K562 (cell line): ENCODE measurements around the gene ANXA8. TPM values are rescaled to one million over a fixed set of nuclear protein-coding genes. Genes with fewer than 3 reads are reported as not detected.
"Not testable (repeated sequence)": the region's sequence is repeated elsewhere in the genome, so short reads cannot be mapped to it uniquely, and the experiment has no call there.

Experiments
- ATAC-seq: fragments of 200-7000 bp; cut with Tn5 transposase; 3 replicates; pipeline ENCODE4 v1.9.1; 2020; ENCODE audit warnings: moderate library complexity
- BruUV-seq: library from RNA; stranded (reverse); fragments of 400-500 nt; replicated peaks from 2 replicates; lab custom pipeline; 2021; lab: Mats Ljungman, UMichigan
- CTCF ChIA-PET: fragments of 300-600 bp; formaldehyde crosslinking; extraction: SDS; loops from one replicate; lab custom pipeline; 2021; ENCODE audit warnings: low intra/inter-chr PET ratio; lab: Yijun Ruan, JAX
- POLR2A ChIA-PET: fragments of 300-600, 350-650 bp; sonication (Branson Sonifier 250); formaldehyde crosslinking; extraction: SDS; loops from one replicate; lab custom pipeline; 2021; ENCODE audit warnings: antibody characterized with exemption, inconsistent platforms; lab: Yijun Ruan, JAX
- DNase-seq, 4 experiments: peaks; one replicate each; pipeline versions ENCODE4 v3.0.0 to v3.0.0-alpha.2; 2011 to 2018; ENCODE audit warnings: low spot score in 3 of 4, mixed read lengths in 3 of 4; ENCODE audit errors: extremely low read depth in 1 of 4
- FAIRE-seq: peaks from 2 replicates; lab custom pipeline; 2011; peaks lifted over from hg19 to GRCh38; lab: Jason Lieb, UNC
- H2AFZ ChIP-seq: 2 replicates; pipeline ENCODE4 v1.6.0; 2011; ENCODE audit warnings: low read depth, low read length, control low read depth, inconsistent platforms
- H3K27ac ChIP-seq: fragments of 200-600 bp; 3 replicates; pipeline ENCODE4 v1.8.0; 2011; ENCODE audit warnings: low read depth, mild to moderate bottlenecking, control low read depth, inconsistent platforms, low read length, moderate library complexity, mixed read lengths; ENCODE audit errors: extremely low read depth
- H3K27me3 ChIP-seq, 2 experiments: fragments of 300-600 bp in 1 of 2; 2 replicates in 1 of 2; 3 replicates in 1 of 2; pipeline versions ENCODE4 v1.6.0 to v1.8.0; 2011; ENCODE audit warnings: inconsistent platforms in 2 of 2, low read length in 2 of 2, mild to moderate bottlenecking in 1 of 2, mixed read lengths in 1 of 2, moderate library complexity in 1 of 2; ENCODE audit not compliant: control insufficient read depth in 2 of 2, insufficient read depth in 2 of 2
- H3K36me3 ChIP-seq: fragments of 300-600 bp; 3 replicates; pipeline ENCODE4 v1.8.0; 2011; ENCODE audit warnings: mild to moderate bottlenecking, low read length, inconsistent platforms; ENCODE audit not compliant: control insufficient read depth, insufficient read depth
- H3K4me1 ChIP-seq, 2 experiments: fragments of 200-600 bp in 1 of 2; replicated peaks in 1 of 2; 2 replicates in 1 of 2; 3 replicates in 1 of 2; pipeline versions ENCODE4 v1.5.1 to v1.8.0; 2011; ENCODE audit warnings: inconsistent platforms in 2 of 2, low read length in 2 of 2, mild to moderate bottlenecking in 1 of 2, mixed read lengths in 1 of 2, moderate library complexity in 1 of 2; ENCODE audit not compliant: control insufficient read depth in 2 of 2, insufficient read depth in 2 of 2
- H3K4me2 ChIP-seq: 2 replicates; pipeline ENCODE4 v1.6.1; 2011; ENCODE audit warnings: low read length, control low read depth, inconsistent platforms, mixed read lengths; ENCODE audit not compliant: insufficient read depth
- H3K4me3 ChIP-seq: fragments of 200-600 bp; sonication (generic), shearing (Covaris generic); 2 replicates; pipeline ENCODE4 v1.5.1; 2016; ENCODE audit warnings: control low read depth, inconsistent platforms
- H3K79me2 ChIP-seq: fragments of 200-600 bp; 3 replicates; pipeline ENCODE4 v1.8.0; 2011; ENCODE audit warnings: low read length, inconsistent platforms; ENCODE audit not compliant: control insufficient read depth, insufficient read depth
- H3K9ac ChIP-seq, 2 experiments: 2 replicates each; pipeline versions ENCODE4 v1.6.0 to v1.6.1; 2011; ENCODE audit warnings: low read depth in 2 of 2, low read length in 2 of 2, control low read depth in 1 of 2, inconsistent platforms in 1 of 2, mild to moderate bottlenecking in 1 of 2, mixed read lengths in 1 of 2; ENCODE audit not compliant: insufficient read depth in 1 of 2
- H3K9me1 ChIP-seq: one replicate; pipeline ENCODE4 v1.6.0; 2011; ENCODE audit warnings: inconsistent platforms, mild to moderate bottlenecking, low read length, moderate library complexity; ENCODE audit not compliant: control insufficient read depth, insufficient read depth
- H3K9me3 ChIP-seq: replicated peaks from 2 replicates; pipeline ENCODE4 v1.5.1; 2011; ENCODE audit warnings: low read depth, low read length, inconsistent platforms; ENCODE audit not compliant: control insufficient read depth, insufficient read depth
- H4K20me1 ChIP-seq: replicated peaks from 2 replicates; pipeline ENCODE4 v1.6.1; 2011; ENCODE audit warnings: low read length, inconsistent platforms, mixed read lengths; ENCODE audit not compliant: control insufficient read depth, insufficient read depth
- EP300 ChIP-seq: IDR thresholded peaks from 2 replicates; pipeline ENCODE4 v1.6.1; 2012; ENCODE audit warnings: low read length, improper control_type of control experiment
- FOSL1 ChIP-seq: fragments of 200-800 bp; sonication (Bioruptor generic); conservative IDR thresholded peaks from 2 replicates; pipeline ENCODE4 v1.6.1; 2016; ENCODE audit warnings: missing genetic modification characterization, missing compliant biosample characterization
- SMARCE1 ChIP-seq: fragments of 450-650 bp; IDR thresholded peaks from 2 replicates; pipeline ENCODE4 v1.7.1; 2016; ENCODE audit warnings: mild to moderate bottlenecking
- ZNF384 ChIP-seq: IDR thresholded peaks from 2 replicates; pipeline ENCODE4 v1.6.1; 2012; ENCODE audit warnings: low read depth, low read length, improper control_type of control experiment
- WGBS: fragments of 100-300 bp; shearing (Covaris generic); methylation state at CpG from one replicate; pipeline ENCODE4 v1.1.6; 2016; ENCODE audit warnings: low coverage, mixed read lengths; ENCODE audit not compliant: insufficient coverage; ENCODE audit errors: missing lambda C conversion rate; 5-methylcytosine and 5-hydroxymethylcytosine counted together
- in situ Hi-C: fragments of 300-500 bp; cut with MboI; formaldehyde crosslinking; loops from 4 replicates; pipeline ENCODE4 v1.15.0; 2018; ENCODE audit warnings: inconsistent platforms, mixed read lengths
- intact Hi-C: fragments of 100-400 bp; cut with micrococcal nuclease; formaldehyde crosslinking; loops from 2 replicates; pipeline ENCODE4 v1.14.2; 2022
- polyA plus RNA-seq, 8 experiments: library from polyadenylated mRNA; depleted of rRNA in 4 of 8; stranded (reverse) in 5 of 8; unstranded in 3 of 8; fragments of >200 nt; fragmentation: Nextera tagmentation in 2 of 8; fragmentation: Illumina TruSeq in 1 of 8; extraction: Ambion mirVana in 2 of 8; extraction: Trizol in 1 of 8; gene quantifications; 2 replicates each; pipeline versions ENCODE4 v1.2.1 to v1.2.3, GENCODE V29; 2011 to 2014; ENCODE audit warnings: inconsistent platforms in 1 of 8, missing spikeins in 1 of 8
- total RNA-seq, 7 experiments: library from RNA; depleted of rRNA in 6 of 7; stranded (reverse); fragments of >200 nt in 6 of 7; fragmentation: Illumina TruSeq in 2 of 7; extraction: Trizol in 2 of 7; gene quantifications; 2 replicates each; pipeline versions ENCODE4 v1.2.1 to v1.2.3, GENCODE V29; 2011 to 2021; ENCODE audit warnings: low replicate concordance in 1 of 7

ANXA8 gene
- total and polyA plus RNA-seq, 9 of the 15 experiments (the other 6 are each of a cell fraction or from before 2014, with no cell fraction given): not detected

DNA sequence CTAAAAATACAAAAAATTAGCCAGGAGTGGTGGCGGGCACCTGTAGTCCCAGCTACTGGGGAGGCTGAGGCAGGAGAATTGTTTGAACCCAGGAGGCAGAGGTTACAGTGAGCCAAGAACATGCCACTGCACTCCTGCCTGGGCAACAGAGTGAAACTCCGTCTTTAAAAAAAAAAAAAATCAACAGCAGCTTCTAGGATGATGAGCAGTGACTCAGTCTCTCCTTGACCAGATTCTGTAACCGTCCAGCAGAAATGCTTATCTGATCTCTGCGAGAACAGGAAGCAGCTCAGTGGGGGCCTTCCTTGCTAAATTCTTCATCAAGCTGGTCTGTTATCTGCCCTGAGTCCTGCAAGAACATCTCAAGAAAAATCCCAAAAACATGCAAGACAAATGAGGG, 2.0 kb upstream of the ANXA8 start:
- H3K27me3 ChIP-seq, POLR2A ChIA-PET, H3K9me3 ChIP-seq, H4K20me1 ChIP-seq, ATAC-seq, H3K4me2 ChIP-seq, CTCF ChIA-PET, H3K4me1 ChIP-seq, intact Hi-C loops, H3K27ac ChIP-seq, FAIRE-seq, BruUV-seq, H3K79me2 ChIP-seq, H3K4me3 ChIP-seq, H3K36me3 ChIP-seq, H2AFZ ChIP-seq, H3K9ac ChIP-seq, H3K9me1 ChIP-seq: not testable (repeated sequence)
- TF ChIP-seq ZNF384 (peak; percentile 36; the same call in 1 of the 2 replicates), SMARCE1 (0 out of 2 replicates have a peak, but pooled peaks have one; percentile 13), FOSL1 (tag) (peak; percentile 58), EP300 (0 out of 2 replicates have a peak, but pooled peaks have one; percentile 8)
- WGBS: no CpG with 5 or more reads among the region's 4 CpGs
- DNase-seq: peak in 1 of 4 experiments; percentile 53
- in situ Hi-C loops: loop anchor here (5.0 to 10.0 kb wide), 2 partner anchors 509 to 1114 kb away; partner anchors contain the start of gene FAM25C

DNA sequence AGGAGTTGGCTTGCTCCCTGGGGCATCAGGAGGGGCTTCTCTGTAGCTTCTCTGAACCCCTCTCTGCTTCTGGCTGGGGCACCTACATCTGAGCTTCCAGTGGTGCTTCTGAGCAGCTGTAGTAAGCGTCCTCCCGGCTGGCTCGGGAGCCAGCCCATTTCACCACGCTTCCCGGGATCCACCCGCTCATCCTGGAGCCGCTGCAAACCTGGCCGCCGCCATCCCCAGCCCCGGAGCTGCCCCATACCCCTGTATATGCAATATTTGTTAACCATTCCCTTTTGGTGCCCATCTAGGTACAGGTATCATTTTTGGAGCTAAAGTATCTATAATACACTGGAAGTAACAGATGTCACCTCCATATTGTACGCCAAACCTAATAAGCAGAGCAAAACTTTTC, 871 bp upstream of the ANXA8 start:
- in situ Hi-C loops: loop anchor here (5.0 to 10.0 kb wide), 2 partner anchors 510 to 1112 kb away; partner anchors contain the start of gene FAM25C
- BruUV-seq, FAIRE-seq, H3K4me1 ChIP-seq, H3K36me3 ChIP-seq, ATAC-seq, POLR2A ChIA-PET, H3K9me1 ChIP-seq, H3K9me3 ChIP-seq, H3K79me2 ChIP-seq, H2AFZ ChIP-seq, intact Hi-C loops, DNase-seq, H4K20me1 ChIP-seq, H3K27me3 ChIP-seq, H3K27ac ChIP-seq, H3K4me2 ChIP-seq, CTCF ChIA-PET, H3K4me3 ChIP-seq, H3K9ac ChIP-seq: not testable (repeated sequence)
- 90% methylated on average over 7 of the region's 11 CpGs for WGBS

DNA sequence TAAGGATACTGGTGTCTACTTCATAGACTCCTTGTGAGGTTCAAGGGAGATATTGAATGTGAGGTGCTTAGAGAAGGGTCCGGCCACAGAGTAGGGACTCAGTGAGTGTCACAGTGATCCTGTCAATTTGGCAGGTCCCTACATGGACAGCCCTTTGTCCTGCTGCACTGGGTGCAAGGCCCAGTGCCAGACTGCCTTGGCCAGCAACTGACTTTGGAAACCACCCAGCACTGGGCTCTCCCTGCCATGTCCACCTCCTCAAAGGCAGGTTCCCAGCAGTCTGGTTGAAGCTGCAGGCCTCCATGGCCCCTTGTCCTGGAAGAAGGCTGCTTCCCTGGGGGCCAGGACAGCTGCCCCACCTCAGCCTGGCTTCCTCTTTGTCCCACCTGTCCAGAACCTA, 1.5 kb downstream of the ANXA8 start:
- H3K36me3 ChIP-seq, DNase-seq, H3K27ac ChIP-seq, H3K9me3 ChIP-seq, H3K4me2 ChIP-seq, POLR2A ChIA-PET, ATAC-seq, H3K4me1 ChIP-seq, H3K79me2 ChIP-seq, H2AFZ ChIP-seq, H3K9me1 ChIP-seq, CTCF ChIA-PET, FAIRE-seq, H3K4me3 ChIP-seq, H3K9ac ChIP-seq, H3K27me3 ChIP-seq, intact Hi-C loops, H4K20me1 ChIP-seq, BruUV-seq: not testable (repeated sequence)
- in situ Hi-C loops: loop anchor here (10.0 kb wide), 1 partner anchor 512 kb away; the partner anchor contains the start of gene FAM25C
- no CpG with 5 or more reads among the region's 1 CpG for whole genome bisulfite sequencing
